ENCODE results near the gene PM20D1.

DNA sequence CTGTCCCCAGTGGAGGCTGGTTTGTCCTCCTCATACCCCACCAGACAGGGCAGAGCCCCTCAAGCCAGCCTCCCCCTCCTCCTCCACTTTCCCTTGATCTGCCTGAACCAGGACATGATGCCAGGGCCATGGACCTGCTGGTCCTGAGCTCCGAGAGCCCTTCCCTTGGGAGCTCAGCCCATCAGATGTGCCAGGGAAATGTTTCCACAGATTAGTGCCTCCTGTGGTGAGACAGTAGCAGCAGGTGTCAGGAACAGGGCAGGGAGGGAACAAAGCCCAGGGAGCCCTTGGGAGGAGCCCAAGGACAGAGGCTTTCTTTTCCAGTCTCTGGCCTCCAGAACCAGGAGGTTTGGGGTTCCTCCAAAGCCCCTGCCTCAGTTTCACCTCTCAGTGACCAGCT lies 22.3 kb downstream of the PM20D1 start:
- TF ChIP-seq CTCF (IDR thresholded peaks at IDR 0.05) (no peak), EP300 (IDR thresholded peaks at IDR 0.05) (no peak)

Measured in gastroesophageal sphincter (tissue), 3 donors.